ENCODE measurements around the gene CES1. TPM values are rescaled to one million over a fixed set of nuclear protein-coding genes. Genes with fewer than 3 reads are reported as not detected.
"Not testable (repeated sequence)": the region's sequence is repeated elsewhere in the genome, so short reads cannot be mapped to it uniquely, and the experiment has no call there.

CES1 gene
- total RNA-seq, 1 experiment from 2014 or later: 0.56 TPM

DNA sequence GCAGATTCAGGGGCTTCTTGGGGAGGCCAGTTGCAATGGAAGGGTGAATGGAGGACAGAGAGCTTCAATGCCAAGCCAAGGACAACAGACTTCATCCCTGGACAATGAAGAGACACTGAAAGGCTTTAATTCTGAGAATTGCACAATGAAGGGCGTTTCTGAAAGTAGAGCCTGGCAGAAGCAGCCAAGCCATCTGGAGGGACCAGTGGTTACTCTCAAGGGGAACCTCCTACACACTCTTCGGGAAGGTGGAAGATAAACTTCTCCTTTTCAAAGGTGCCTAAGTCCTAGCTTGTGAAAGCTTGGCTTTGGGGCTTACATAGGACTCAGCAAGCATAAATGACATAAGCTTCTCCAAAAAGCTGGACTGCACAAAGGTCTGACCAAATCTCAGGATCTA is 6.2 kb upstream of the CES1 start:
- H3K27me3 ChIP-seq: peaks cover 4% of the 10 kb centered on the region
- no peaks in the 10 kb centered on the region for H3K36me3 ChIP-seq
- no peaks in the 10 kb centered on the region for H3K9me3 ChIP-seq
- H3K4me3 ChIP-seq: no peak overlapping the region
- DNase-seq: no peak

DNA sequence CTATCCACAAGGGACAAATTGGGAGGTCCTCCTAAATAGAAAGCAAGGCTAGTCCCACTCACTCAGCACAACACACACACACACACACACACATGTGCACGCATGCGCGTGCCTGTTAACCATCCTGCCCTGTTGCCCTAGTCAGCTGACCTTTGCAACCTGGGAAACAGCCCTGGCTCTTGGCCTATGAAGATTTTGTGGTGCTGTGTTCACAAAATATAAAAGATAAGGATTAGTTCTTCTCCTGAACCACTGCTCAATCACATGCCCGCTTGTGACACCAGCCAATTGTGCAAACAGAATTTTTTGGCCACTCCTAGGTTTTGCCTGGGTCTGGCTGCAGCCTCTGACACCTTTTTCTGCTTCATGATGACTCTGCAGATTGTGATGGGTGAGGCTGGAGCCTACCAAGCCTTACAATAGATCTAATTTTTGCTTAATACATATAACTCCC is 3.3 kb upstream of the CES1 start:
- no peaks in the 10 kb centered on the region for H3K36me3 ChIP-seq
- H3K4me3 ChIP-seq: no peak overlapping the region
- H3K27me3 ChIP-seq: peaks cover 2% of the 10 kb centered on the region
- DNase-seq: no peak
- no peaks in the 10 kb centered on the region for H3K9me3 ChIP-seq

DNA sequence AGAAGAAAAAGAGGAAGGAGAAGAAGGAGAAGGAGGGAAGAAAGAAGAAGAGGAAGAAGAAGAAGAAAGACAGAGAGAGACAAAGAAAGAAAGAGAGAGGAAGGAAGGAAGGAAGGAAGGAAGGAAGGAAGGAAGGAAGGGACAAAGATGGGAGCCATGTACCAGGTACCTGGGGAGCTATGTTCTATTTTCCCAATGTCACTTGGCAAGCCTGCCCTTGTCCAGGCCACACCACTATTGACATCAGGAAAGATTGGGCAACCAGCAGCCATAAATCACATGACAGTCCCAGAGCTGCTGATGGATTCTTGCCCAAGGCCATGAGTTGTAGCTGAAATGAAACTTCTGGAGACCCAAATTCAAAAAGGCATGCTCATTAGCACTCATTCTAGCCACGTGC is 2.7 kb upstream of the CES1 start:
- Histone ChIP-seq H3K36me3 (no peaks in the 10 kb centered on the region), H3K9me3 (no peaks in the 10 kb centered on the region), H3K4me3 (no peak overlapping the region), H3K27me3 (peaks cover 2% of the 10 kb centered on the region)
- DNase-seq: no peak

DNA sequence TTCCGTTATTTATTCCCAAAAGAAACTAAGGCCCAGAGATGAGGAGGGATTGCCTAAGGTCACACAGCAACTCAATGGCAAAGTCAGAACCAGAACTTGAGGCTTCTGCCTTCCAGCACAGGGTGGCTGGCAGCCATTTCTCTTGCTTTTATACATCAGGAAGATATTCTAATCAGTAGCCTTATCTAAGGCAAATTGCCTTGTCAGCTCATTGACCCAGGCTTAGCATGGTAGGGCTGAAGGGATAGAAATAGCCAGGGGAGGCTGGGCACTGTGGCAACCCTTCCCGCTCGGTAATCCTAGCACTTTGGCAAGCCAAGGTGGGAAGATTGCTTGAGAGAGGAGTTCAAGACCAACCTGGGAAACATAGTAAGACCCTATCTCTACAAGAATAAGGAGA is 2.3 kb upstream of the CES1 start:
- not testable (repeated sequence) for H3K4me3 ChIP-seq, DNase-seq, H3K9me3 ChIP-seq, H3K27me3 ChIP-seq, H3K36me3 ChIP-seq

DNA sequence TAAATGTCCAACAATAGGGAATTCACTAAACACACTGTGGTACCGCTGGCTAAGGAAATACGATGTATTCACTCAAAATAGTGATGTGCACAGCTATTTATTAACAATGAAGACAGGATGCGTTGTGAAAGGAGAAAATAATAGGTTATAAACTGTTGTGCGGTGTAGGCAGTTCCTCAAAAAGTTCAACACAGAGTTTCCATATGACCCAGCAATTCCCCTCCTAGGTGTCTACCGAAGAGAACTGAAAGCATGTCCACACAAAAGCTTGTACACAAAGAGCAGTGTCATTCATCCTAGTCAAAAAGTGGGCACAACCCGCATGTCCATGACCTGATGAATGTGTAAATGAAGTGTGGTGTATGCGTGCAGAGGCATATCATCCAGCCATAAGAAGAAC is 1.2 kb upstream of the CES1 start:
- Histone ChIP-seq H3K9me3 (no peaks in the 10 kb centered on the region), H3K27me3 (peaks cover 6% of the 10 kb centered on the region), H3K36me3 (no peaks in the 10 kb centered on the region), H3K4me3 (no peak overlapping the region)
- DNase-seq: no peak

DNA sequence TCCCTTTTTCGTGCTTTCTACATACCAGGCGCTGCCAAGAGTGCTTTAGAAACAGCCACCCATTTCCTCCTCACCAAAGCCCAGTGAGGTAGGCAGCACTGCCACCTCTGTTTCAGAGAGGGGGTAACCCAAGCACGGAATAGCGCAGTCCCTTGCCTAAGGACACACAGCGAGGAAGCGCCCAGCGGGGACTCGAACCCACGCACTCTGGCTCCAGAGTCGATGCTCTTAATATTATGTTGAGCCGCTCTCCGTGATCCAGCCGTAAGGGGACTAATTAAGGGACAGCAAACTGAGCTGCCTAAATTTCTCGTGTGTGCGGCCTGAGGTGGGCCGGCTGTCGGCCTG is 497 bp downstream of the CES1 start:
- Histone ChIP-seq H3K4me3 (no peak overlapping the region), H3K9me3 (no peaks in the 10 kb centered on the region), H3K27me3 (peaks cover 17% of the 10 kb centered on the region), H3K36me3 (no peaks in the 10 kb centered on the region)
- no peak for DNase-seq

DNA sequence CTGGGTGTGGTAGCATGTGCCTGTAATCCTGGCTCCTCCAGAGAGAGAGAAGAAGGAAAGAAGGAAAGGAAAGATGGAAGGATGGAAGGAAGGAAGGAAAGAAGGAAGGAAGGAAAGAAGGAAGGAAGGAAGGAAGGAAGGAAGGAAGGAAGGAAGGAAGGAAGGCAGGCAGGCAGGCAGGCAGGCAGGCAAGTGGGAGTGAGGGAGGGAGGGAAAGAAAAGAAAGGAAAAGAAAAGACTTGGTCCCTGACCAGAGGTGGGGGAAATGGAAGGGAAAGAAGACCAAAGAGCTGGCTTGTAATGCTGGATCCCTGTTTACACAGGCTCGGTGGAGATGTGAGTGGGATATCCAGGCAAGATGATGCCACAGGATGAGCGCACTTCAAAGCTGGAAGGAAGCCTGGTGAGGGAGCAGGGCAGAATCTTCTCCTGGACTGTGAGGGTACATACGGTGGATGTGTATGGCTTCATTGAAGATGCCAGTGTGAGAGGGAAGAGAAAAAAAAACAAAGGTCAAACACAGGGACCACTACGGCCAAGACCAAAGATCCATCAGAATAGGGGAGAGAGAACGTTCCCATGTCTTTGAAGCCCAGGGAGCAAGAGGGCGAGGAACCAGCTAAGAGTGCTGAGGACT is 2.1 kb downstream of the CES1 start:
- Histone ChIP-seq H3K4me3 (no peak overlapping the region), H3K27me3 (peaks cover 19% of the 10 kb centered on the region), H3K9me3 (no peaks in the 10 kb centered on the region), H3K36me3 (no peaks in the 10 kb centered on the region)
- no peak for DNase-seq

- H3K4me3 ChIP-seq, DNase-seq, H3K9me3 ChIP-seq, H3K36me3 ChIP-seq: not testable (repeated sequence)
- H3K27me3 ChIP-seq: peaks cover 24% of the 10 kb centered on the region
These were observed 3.7 kb downstream of the CES1 start for GRCh38 chr16:55829232-55829631.

- no peaks in the 10 kb centered on the region for H3K36me3 ChIP-seq
- peaks cover 24% of the 10 kb centered on the region for H3K27me3 ChIP-seq
- DNase-seq: no peak
- H3K4me3 ChIP-seq: no peak overlapping the region
- H3K9me3 ChIP-seq: no peaks in the 10 kb centered on the region
These were observed 4.2 kb downstream of the CES1 start for GRCh38 chr16:55828680-55829079.

- no peaks in the 10 kb centered on the region for H3K36me3 ChIP-seq
- H3K9me3 ChIP-seq: no peaks in the 10 kb centered on the region
- H3K27me3 ChIP-seq: peaks cover 34% of the 10 kb centered on the region
- H3K4me3 ChIP-seq: no peak overlapping the region
- DNase-seq: no peak
These were observed 7.7 kb downstream of the CES1 start for GRCh38 chr16:55825115-55825728.

- Histone ChIP-seq H3K36me3 (no peaks in the 10 kb centered on the region), H3K27me3 (peaks cover 38% of the 10 kb centered on the region), H3K9me3 (no peaks in the 10 kb centered on the region), H3K4me3 (no peak overlapping the region)
- no peak for DNase-seq
These were observed 8.4 kb downstream of the CES1 start for GRCh38 chr16:55824473-55825000.

- Histone ChIP-seq H3K9me3 (no peaks in the 10 kb centered on the region), H3K4me3 (no peak overlapping the region), H3K36me3 (no peaks in the 10 kb centered on the region), H3K27me3 (peaks cover 41% of the 10 kb centered on the region)
- no peak for DNase-seq
These were observed 10.6 kb downstream of the CES1 start for GRCh38 chr16:55822280-55822810.

DNA sequence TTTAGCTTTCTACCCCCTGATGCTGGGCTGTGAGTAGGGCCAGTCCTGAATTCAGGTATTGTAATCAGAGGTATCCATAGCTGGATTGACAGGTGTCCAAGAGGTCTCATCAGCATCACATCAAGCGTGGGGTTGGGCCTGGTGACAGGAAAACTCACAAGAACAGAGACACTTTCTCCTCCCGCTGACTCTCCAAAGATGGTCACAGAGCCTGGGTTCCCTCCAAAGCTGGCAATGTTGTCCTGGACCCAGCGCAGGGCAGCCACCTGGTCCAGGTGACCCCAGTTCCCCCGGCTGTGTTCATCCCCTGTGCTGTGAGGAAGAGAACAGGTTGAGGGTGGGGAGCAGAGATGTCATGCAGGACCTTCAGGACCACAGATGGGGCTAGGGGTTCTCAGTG is 11.7 kb downstream of the CES1 start:
- Histone ChIP-seq H3K27me3 (peaks cover 48% of the 10 kb centered on the region), H3K4me3 (no peak overlapping the region), H3K9me3 (no peaks in the 10 kb centered on the region), H3K36me3 (no peaks in the 10 kb centered on the region)
- DNase-seq: no peak

DNA sequence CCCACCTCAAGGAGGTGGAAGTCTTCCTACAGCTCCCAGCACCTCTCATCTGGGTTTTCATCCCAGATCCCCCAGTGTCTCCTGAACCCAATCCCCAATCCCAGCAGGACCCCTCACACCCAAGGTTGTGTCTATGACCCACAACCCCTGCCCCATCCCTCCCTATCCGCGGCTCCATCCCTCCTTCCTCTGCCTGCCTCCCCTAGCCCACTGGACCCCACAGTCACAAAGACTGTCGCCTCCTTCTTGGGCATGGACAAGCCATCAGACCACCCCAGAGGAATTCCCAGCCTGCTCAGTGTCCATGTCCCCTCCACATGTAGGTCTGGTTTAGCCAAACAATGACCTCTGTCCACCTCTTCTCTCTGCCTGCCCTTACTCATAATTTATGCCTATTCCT is 12.3 kb downstream of the CES1 start:
- H3K36me3 ChIP-seq: no peaks in the 10 kb centered on the region
- no peak for DNase-seq
- peaks cover 52% of the 10 kb centered on the region for H3K27me3 ChIP-seq
- H3K4me3 ChIP-seq: no peak overlapping the region
- H3K9me3 ChIP-seq: no peaks in the 10 kb centered on the region

- H3K27me3 ChIP-seq: peaks cover 68% of the 10 kb centered on the region
- H3K36me3 ChIP-seq: no peaks in the 10 kb centered on the region
- no peak for DNase-seq
- H3K9me3 ChIP-seq: no peaks in the 10 kb centered on the region
- no peak overlapping the region for H3K4me3 ChIP-seq
These were observed 15.5 kb downstream of the CES1 start for GRCh38 chr16:55817236-55817912.

DNA sequence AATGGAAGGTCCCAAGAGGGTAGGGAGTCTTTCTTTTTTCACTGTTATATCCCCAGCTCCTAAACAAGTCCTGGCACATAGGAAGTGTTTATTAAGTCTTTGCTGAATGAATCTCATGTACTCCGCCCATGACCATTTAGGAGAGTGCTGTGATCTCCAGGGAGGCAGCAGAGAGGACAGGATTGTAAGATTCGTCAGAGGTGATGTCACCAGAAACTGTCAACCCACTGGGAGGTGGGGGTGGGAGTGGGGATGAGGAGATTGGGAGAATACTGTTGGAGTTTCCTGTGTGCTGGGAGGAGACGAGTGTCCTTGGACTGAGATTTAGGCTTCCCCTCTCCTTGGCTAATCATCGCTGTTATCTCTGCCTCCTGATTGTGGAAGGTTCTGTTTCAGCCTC is 16.7 kb downstream of the CES1 start:
- not testable (repeated sequence) for H3K36me3 ChIP-seq, H3K9me3 ChIP-seq, H3K4me3 ChIP-seq
- peak; percentile 41 for DNase-seq
- H3K27me3 ChIP-seq: peaks cover 70% of the 10 kb centered on the region

- Histone ChIP-seq H3K27me3 (peaks cover 67% of the 10 kb centered on the region), H3K36me3 (no peaks in the 10 kb centered on the region), H3K9me3 (no peaks in the 10 kb centered on the region), H3K4me3 (no peak overlapping the region)
- DNase-seq: no peak
These were observed 17.6 kb downstream of the CES1 start for GRCh38 chr16:55815320-55815719.

Measured in MG63 (cell line).